Endometrial microvascular endothelial cells (primary cell): Measurements from ENCODE around the gene REEP2. TPM values are rescaled to one million over a fixed set of nuclear protein-coding genes. Genes with fewer than 3 reads are reported as not detected.
"Not testable (repeated sequence)": the region's sequence is repeated elsewhere in the genome, so short reads cannot be mapped to it uniquely, and the experiment has no call there.

ENCODE experiments used
- in situ Hi-C: cut with HindIII; loops from 2 replicates; pipeline ENCODE4 v1.10.0; 2017; ENCODE audit warnings: low sequenced_read_pairs, low pct_unique_long_range_greater_than_20kb; ENCODE audit errors: inconsistent ontology term
- total RNA-seq: library from RNA; depleted of rRNA; stranded (reverse); fragments of >200 nt; gene quantifications from one replicate; pipeline ENCODE4 v1.2.3, GENCODE V29; 2015; ENCODE audit errors: inconsistent ontology term

REEP2 gene, protein sequence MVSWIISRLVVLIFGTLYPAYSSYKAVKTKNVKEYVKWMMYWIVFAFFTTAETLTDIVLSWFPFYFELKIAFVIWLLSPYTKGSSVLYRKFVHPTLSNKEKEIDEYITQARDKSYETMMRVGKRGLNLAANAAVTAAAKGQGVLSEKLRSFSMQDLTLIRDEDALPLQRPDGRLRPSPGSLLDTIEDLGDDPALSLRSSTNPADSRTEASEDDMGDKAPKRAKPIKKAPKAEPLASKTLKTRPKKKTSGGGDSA
- 2.2 TPM for total RNA-seq

DNA sequence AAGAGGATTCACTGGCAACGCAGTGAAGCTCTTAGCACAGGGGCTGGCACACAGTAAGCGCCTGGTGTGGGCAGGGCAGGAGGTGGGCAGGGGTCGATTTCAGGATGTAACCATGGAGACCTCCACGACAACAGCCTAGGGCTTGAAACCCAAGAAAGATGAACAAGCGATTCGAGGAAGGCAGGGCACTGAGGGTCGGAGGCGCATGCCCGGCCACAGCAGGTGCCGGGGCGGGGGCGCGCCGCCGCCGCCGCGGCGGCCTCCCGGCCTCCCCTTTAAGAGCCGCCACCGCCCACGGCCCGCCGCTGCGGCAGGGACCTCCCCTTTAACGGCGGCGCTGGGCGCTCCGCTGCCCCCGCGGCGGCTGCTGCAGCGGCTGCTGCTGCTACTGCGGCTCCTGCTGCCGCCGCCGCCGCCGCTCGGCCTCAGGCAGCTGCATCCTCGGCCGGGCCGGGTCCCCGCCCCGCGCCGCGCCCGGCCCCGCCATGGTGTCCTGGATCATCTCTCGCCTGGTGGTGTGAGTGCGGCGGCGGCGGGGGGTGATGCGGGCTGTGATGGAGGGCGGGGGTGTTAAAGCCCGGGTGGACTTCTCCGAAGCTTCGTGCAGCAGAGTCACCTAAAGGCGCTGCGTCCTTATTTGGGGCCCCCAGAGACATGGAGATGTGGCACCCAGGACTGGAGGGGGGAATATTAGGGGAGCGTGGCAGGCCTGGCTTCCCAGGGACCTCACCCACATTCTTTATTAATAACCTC lies at the start of gene REEP2:
REEP2 (plus strand) TSS at position 334 of the 753 bp plus-strand sequence; CDS start at position 486, 152 bp downstream.
- in situ Hi-C loops: no loop called here

DNA sequence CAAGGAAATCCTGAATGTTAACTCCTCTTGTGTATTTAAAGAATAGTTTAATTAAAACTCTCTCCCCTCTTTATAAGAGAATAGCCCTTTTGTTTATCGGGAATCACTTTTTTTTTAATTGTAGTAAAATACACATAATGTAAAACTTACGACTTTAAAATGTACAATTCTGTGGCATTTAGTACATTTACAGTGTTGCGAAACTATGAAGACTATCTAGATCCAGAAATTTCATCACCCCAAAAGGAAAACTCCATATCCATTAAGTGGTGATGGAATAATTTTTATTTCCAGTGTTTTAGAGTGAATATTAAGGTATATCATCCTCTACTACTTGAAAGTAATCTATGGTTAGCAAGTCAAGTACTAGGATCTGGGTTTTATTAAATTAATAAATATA lies 49.5 kb upstream of the REEP2 start:
- in situ Hi-C loops: no loop called here

GRCh38 chr5:138389911-138390310 lies 48.9 kb upstream of the REEP2 start:
- in situ Hi-C loops: not testable (repeated sequence)

DNA sequence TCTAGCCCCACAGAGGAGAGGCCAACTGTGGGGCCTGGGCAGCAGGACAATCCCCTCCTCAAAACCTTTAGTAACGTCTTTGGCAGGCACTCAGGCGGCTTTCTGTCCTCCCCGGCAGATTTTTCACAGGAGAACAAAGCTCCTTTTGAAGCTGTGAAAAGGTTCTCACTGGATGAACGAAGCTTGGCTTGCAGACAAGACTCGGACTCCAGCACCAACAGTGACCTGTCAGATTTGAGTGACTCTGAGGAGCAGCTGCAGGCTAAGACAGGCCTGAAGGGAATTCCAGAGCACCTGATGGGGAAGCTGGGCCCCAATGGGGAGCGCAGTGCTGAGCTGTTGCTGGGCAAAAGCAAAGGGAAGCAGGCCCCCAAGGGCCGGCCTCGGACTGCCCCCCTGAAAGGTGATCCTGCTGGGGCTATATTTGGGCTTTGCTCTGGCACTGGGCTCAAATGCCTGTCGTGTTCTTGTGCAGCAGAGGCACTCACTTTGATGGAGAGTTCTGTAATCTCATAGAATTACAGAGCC lies 46.9 kb upstream of the REEP2 start:
- in situ Hi-C loops: no loop called here

DNA sequence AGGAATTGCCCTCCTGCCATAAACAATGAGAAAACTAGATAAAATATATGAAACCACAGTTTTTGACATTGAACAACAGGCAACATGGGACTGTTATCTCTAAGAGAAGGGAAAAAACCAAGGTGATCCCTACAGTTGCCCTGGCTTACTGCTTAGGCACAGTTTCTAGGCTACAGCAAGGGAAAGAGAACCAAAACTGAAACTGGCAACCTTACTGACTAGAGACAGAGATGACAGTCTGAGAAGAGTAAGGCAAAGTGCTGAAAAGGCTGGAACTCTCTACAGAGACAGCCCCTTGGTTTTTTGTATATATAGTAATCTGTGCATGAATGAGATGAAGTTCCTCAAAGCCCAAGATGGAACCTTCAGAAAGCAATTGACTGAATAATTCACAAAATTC lies 36.2 kb upstream of the REEP2 start:
- in situ Hi-C loops: no loop called here

DNA sequence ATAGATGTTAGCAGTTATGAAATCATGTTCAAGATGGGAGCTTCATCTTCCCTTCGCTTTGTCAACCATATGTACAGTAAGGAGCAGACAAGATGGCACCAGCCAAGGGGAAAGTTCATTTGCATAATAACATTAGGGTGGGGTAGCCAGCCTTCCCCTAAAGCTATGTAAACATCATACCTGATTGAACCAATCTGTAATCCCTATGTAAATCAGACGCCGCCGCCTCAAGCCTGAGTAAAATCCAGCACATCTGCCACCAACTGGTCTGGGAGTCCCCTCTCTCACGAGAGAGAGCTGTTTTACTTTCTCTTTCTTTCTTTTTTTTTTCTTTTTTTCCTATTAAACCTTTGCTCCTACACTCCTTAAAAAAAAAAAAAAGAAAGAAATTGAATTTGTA lies 30.8 kb upstream of the REEP2 start:
- in situ Hi-C loops: no loop called here

GRCh38 chr5:138410996-138411640 lies 27.7 kb upstream of the REEP2 start:
- in situ Hi-C loops: not testable (repeated sequence)

GRCh38 chr5:138418444-138418843 lies 20.4 kb upstream of the REEP2 start:
- in situ Hi-C loops: no loop called here

DNA sequence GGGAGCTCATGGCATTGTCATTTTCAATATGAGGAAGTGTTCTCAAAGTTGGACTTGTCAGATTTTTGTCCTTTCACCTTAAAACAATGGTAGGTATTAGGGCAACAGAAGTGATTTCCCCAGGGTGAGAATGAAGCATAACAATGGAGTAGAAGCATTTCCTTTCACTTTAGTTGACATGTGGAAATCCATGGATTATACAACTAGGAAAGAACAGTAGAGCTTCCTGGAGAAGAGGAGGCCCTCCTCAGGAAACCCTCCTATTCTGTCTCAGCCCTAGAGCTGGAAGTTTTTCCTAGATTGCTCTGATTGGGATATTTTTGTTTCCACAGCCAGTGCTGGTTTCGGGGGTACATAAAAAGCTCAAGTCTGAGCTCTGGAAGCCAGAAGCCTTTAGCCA lies 13.8 kb upstream of the REEP2 start:
- in situ Hi-C loops: no loop called here

- in situ Hi-C loops: no loop called here
Observed at GRCh38 chr5:138435943-138436342, 2.9 kb upstream of the REEP2 start.

DNA sequence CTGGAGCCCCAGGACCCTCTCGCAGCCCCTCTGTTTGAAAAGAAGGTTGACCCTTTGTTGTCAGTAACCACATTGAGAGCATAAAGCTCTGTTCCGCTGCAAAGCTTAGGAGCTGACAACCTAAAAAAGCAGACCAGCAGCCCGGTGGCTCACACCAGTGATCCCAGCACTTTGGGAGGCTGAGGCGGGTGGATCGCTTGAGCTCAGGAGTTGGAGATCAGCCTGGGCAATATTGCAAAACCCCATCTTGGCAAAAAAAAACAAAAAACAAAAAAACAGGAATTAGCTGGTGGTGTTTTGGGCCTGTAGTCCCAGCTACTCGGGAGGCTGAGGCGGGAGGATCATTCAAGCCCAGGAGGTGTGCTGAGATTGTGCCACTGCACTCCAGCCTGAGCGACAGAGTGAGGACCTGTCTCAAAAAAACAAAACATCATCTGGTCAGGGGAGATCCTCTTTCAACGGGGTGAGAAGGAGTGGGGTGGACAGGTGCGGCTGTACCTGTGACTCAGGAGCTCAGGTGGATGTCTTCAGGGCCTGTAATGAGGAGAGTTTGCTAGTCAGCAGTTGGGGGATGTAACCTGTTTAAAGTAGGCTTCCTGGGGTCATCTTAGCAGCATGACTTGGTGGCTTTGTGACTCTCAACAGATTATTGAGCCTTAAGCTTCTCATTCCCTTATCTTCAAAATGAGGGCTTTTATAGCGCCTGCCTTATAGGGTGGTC lies 694 bp upstream of the REEP2 start:
- in situ Hi-C loops: no loop called here

GRCh38 chr5:138439477-138440158 lies 761 bp downstream of the REEP2 start:
- in situ Hi-C loops: no loop called here

DNA sequence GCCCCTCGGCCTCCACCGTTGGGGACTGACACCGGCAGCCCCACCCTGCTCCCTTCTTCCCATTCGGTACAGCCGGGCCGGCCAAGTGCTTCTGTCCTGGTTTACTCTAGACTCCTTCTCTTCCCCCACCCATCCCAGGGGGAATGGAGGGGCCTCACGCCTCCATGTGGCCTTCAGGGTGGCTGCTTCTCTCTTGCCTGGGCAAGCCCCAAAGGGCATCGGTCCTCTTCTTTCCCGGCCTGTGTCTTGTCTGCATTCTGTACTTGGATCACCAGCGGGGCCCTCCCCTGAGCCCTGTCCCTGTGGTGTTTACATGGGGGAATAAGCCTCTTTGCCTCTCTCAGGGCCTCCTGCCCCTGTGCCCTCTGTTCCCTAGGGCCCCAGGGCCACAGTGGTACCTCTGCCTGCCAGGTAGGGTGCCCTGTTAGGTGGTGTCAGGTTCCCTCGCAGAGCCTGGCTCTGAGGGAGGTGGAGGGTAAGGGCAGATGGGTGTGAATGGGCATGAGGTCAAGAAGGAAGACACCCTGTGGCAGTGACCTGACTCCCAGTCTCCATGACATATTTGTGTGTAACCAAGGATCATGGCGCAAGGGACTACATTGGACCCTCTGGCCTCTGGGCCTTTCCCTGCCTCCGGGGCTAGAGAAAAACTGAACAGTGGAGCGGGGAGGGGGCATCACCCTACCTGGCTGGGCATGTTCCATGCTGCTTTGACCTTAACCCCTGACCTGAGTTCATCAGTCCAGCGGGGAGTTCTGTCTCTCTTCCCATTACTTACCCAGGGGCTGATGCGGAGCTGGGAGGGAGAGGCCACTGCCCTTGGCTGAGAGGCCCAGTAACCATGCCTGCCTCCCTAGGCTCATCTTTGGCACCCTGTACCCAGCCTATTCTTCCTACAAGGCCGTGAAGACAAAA lies 1.6 kb downstream of the REEP2 start:
- in situ Hi-C loops: no loop called here

DNA sequence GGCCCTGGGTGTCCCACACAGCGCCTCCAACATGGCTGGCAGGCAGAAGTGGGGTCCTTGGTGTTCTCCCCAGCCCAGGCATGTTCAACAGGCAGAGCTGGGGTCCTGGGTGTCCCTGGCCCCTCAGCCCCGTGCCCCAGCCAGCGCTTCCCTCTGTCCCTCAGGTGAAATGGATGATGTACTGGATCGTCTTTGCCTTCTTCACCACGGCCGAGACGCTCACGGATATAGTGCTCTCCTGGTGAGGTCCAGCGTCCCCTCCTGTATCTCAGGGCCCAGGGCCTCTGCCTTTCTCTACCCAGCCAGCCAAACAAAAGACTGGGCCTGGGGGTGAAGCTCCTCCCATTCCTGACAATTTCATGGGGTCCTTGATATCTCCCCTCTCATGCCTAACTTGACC lies 2.4 kb downstream of the REEP2 start:
- in situ Hi-C loops: no loop called here

- in situ Hi-C loops: no loop called here
Observed at GRCh38 chr5:138444078-138444773, 5.4 kb downstream of the REEP2 start.

DNA sequence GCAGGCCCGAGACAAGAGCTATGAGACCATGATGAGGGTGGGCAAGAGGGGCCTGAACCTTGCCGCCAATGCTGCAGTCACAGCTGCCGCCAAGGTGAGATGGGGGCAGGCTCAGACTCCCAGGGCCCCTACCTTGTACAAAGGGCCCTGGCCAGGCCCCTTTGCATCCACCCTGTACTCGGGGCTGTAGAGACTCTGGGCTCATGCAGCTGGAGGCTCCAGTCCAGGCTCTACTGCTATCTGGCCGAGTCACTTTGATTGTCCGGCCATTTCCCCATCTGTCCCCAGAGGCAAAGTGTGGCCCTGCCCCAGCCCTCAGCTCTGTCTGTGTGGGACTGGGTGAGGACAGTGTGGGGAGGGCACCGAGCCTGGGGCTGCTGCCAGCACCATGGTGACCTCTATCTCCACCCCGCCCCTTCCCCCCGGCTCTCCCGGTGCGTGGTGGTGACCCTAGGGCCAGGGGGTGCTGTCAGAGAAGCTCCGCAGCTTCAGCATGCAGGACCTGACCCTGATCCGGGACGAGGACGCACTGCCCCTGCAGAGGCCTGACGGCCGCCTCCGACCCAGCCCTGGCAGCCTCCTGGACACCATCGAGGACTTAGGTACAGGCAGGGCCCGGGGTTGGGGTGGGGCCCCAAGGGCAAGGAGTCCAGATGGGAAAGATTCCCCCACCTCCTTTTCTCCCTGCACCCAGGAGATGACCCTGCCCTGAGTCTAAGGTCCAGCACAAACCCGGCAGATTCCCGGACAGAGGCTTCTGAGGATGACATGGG lies 6.1 kb downstream of the REEP2 start:
- in situ Hi-C loops: no loop called here
